OCI-LY3 (cell line): Measurements from ENCODE around the gene DLG4.

ENCODE experiments used
- H2AFZ ChIP-seq: fragments of 200-600, 300-600 bp; shearing (Covaris generic); 2 replicates; pipeline ENCODE4 v1.6.0; 2014; ENCODE audit warnings: antibody characterized with exemption, low read depth, low read length
- H3K27ac ChIP-seq: fragments of 200-600, 300-600 bp; sonication (generic); 2 replicates; pipeline ENCODE4 v1.5.1; 2014; ENCODE audit warnings: mild to moderate bottlenecking, low read length, moderate library complexity, mixed read lengths
- H3K27me3 ChIP-seq: fragments of 200-600, 300-600 bp; sonication (generic); 2 replicates; pipeline ENCODE4 v1.6.1; 2014; ENCODE audit warnings: low read depth, low read length, mixed read lengths
- H3K36me3 ChIP-seq: fragments of 200-600, 300-600 bp; sonication (generic); replicated peaks from 2 replicates; pipeline ENCODE3; 2014; ENCODE audit warnings: low read depth, low read length, mixed read lengths
- H3K4me1 ChIP-seq: fragments of 300-600, 200-600 bp; sonication (generic); 2 replicates; pipeline ENCODE4 v1.6.1; 2014; ENCODE audit warnings: low read length, mixed read lengths
- H3K4me2 ChIP-seq: fragments of 200-600, 300-600 bp; sonication (generic); 2 replicates; pipeline ENCODE4 v1.6.1; 2014; ENCODE audit warnings: low read length, mixed read lengths
- H3K4me3 ChIP-seq: fragments of 300-600, 200-600 bp; sonication (generic); 2 replicates; pipeline ENCODE4 v1.5.1; 2014; ENCODE audit warnings: antibody characterized with exemption, mild to moderate bottlenecking, low read length, moderate library complexity
- H3K79me2 ChIP-seq: fragments of 300-600, 200-600 bp; shearing (Covaris generic); 2 replicates; pipeline ENCODE4 v1.6.1; 2014; ENCODE audit warnings: mild to moderate bottlenecking, low read length, mixed read lengths
- H3K9ac ChIP-seq: fragments of 300-600, 200-600 bp; shearing (Covaris generic); 2 replicates; pipeline ENCODE4 v1.6.0; 2014; ENCODE audit warnings: mild to moderate bottlenecking, low read length, moderate library complexity
- H3K9me3 ChIP-seq: fragments of 200-600, 300-600 bp; shearing (Covaris generic); 2 replicates; pipeline ENCODE4 v1.6.1; 2014; ENCODE audit warnings: low read length, mixed read lengths; ENCODE audit not compliant: insufficient read depth
- H4K20me1 ChIP-seq: fragments of 200-600, 300-600 bp; sonication (generic); 2 replicates; pipeline ENCODE4 v1.6.1; 2016; ENCODE audit warnings: low read length, mixed read lengths; ENCODE audit not compliant: insufficient read depth
- EZH2phosphoT487 ChIP-seq: fragments of 200-600 bp; shearing (Covaris generic); IDR thresholded peaks from 2 replicates; pipeline ENCODE4 v1.6.1; 2018; ENCODE audit warnings: antibody characterized with exemption, mixed run types, low read depth
- TF ChIP-seq, protein P1 (sequence below): fragments of 200-600, 300-600 bp; sonication (generic); IDR thresholded peaks from 2 replicates; pipeline ENCODE4 v1.5.1; 2014; ENCODE audit warnings: antibody characterized with exemption, low read length, low read depth

DLG4 gene

GRCh38 chr17:7259555-7259889 is 39.9 kb upstream of the DLG4 start:
- Histone ChIP-seq H3K79me2 (no peaks in the 10 kb centered on the region), H3K27me3 (no peaks in the 10 kb centered on the region), H3K36me3 (peaks cover 7% of the 10 kb centered on the region)

DNA sequence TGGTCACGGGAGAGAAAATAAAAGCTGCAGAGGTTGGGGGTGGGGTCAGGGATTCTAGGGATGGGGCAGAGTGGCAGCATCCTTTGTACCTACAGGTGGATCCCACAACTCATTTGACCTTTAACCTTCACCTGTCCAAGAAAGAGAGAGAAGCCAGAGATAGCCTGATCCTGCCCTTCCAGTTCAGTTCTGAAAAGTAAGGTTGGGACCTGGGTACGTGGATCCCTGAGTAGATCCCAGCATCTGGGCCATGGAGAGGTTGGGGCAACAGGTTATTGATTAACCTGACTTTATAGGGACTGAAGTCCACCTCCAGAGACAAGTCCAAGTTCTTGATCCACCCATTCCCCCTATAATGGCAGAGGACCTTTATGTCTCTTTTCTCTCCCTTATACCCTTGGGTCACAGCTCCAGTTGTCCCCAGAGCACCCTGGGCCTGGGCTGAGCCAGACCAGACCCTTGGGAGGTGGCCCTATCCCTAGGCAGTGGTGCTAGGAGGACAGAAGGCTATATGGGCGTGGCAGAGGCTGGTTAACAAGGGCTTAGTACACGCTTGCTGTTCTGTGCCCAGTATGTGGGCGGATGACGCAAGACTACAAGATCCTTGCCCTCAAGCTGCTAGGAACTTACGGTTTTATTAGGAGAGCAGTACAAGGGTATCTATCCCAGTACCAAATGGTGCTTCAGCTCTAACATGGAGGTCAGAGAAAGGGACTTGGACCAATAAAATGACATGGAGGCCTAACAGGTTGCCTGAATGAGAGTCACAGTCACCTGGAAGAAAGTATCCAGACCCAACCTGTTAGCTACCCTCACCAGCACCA is 39.3 kb upstream of the DLG4 start:
- Histone ChIP-seq H2AFZ (no peak overlapping the region), H3K4me2 (no peak overlapping the region), H3K9ac (no peak overlapping the region), H3K27me3 (no peaks in the 10 kb centered on the region), H3K9me3 (no peaks in the 10 kb centered on the region), H3K4me3 (no peak overlapping the region), H3K36me3 (peaks cover 13% of the 10 kb centered on the region), H3K79me2 (no peaks in the 10 kb centered on the region), H4K20me1 (no peaks in the 10 kb centered on the region), H3K27ac (no peak overlapping the region), H3K4me1 (0 out of 2 replicates have a peak, but pooled peaks cover 2% of the 10 kb centered on the region)
- no peak for TF ChIP-seq EZH2phosphoT487
- TF ChIP-seq, protein P1, sequence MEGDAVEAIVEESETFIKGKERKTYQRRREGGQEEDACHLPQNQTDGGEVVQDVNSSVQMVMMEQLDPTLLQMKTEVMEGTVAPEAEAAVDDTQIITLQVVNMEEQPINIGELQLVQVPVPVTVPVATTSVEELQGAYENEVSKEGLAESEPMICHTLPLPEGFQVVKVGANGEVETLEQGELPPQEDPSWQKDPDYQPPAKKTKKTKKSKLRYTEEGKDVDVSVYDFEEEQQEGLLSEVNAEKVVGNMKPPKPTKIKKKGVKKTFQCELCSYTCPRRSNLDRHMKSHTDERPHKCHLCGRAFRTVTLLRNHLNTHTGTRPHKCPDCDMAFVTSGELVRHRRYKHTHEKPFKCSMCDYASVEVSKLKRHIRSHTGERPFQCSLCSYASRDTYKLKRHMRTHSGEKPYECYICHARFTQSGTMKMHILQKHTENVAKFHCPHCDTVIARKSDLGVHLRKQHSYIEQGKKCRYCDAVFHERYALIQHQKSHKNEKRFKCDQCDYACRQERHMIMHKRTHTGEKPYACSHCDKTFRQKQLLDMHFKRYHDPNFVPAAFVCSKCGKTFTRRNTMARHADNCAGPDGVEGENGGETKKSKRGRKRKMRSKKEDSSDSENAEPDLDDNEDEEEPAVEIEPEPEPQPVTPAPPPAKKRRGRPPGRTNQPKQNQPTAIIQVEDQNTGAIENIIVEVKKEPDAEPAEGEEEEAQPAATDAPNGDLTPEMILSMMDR: no peak

More at GRCh38 chr17:7259555-7259889, 39.9 kb upstream of the DLG4 start:
- H3K9me3 ChIP-seq: no peaks in the 10 kb centered on the region
- H4K20me1 ChIP-seq: no peaks in the 10 kb centered on the region
- no peak overlapping the region for H2AFZ ChIP-seq
- no peak for TF ChIP-seq EZH2phosphoT487
- TF ChIP-seq, protein P1: no peak
- no peak overlapping the region for H3K9ac ChIP-seq
- H3K4me2 ChIP-seq: no peak overlapping the region
- no peak overlapping the region for H3K4me3 ChIP-seq
- H3K27ac ChIP-seq: no peak overlapping the region
- H3K4me1 ChIP-seq: 0 out of 2 replicates have a peak, but pooled peaks cover 2% of the 10 kb centered on the region

DNA sequence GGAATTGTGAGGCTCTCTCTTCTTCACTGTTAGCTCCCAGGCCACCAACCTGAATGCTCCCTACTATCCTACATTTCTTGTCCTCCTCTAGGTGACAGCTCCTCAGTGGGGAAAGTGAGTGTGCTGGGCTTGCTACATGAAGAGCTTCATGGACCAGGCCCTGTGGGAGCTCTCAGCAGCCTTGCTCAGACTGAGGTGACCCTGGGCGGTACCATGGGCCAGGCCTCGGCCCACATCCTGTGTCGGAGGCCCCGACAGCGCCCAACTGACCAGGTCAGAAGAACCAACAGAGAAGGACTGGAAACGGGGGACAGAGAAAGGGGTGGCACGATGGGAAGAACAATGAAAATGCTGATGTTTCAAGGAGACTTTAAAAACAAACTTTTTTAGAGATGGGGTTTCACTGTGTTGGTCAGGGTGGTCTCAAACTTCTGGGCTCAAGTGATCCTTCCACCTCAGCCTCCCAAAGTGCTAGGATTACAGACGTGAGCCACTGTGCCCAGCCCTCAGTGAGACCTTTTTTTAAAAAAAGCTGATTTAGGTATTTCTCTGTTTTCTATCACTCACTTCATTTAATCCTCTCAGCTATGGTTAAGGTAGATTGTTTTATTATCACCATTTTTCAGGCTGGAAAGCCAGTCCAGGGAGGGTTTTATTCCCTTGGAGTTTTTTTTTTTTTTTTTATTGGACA is 37.3 kb upstream of the DLG4 start:
- Histone ChIP-seq H3K27me3 (no peaks in the 10 kb centered on the region), H3K36me3 (peaks cover 13% of the 10 kb centered on the region), H3K4me1 (peaks cover 6% of the 10 kb centered on the region), H3K4me2 (no peak overlapping the region), H4K20me1 (no peaks in the 10 kb centered on the region), H3K27ac (no peak overlapping the region), H2AFZ (no peak overlapping the region), H3K4me3 (no peak overlapping the region), H3K9ac (no peak overlapping the region), H3K79me2 (peaks cover 12% of the 10 kb centered on the region), H3K9me3 (no peaks in the 10 kb centered on the region)
- no peak for TF ChIP-seq EZH2phosphoT487
- TF ChIP-seq, protein P1: no peak

- peaks cover 32% of the 10 kb centered on the region for H3K79me2 ChIP-seq
- peaks cover 13% of the 10 kb centered on the region for H3K36me3 ChIP-seq
These were observed 34.9 kb upstream of the DLG4 start for GRCh38 chr17:7254511-7254910.

More at GRCh38 chr17:7254511-7254910, 34.9 kb upstream of the DLG4 start:
- TF ChIP-seq, protein P1: no peak
- TF ChIP-seq EZH2phosphoT487: no peak
- H3K9ac ChIP-seq: no peak overlapping the region
- H3K4me2 ChIP-seq: no peak overlapping the region
- H3K27ac ChIP-seq: no peak overlapping the region
- no peaks in the 10 kb centered on the region for H3K27me3 ChIP-seq
- no peaks in the 10 kb centered on the region; the same call in 1 of the 2 replicates for H4K20me1 ChIP-seq
- no peak overlapping the region for H3K4me3 ChIP-seq
- H3K9me3 ChIP-seq: no peaks in the 10 kb centered on the region
- H3K4me1 ChIP-seq: peaks cover 7% of the 10 kb centered on the region
- H2AFZ ChIP-seq: no peak overlapping the region
